HG02938 (cell line): ENCODE results near the gene ZNF30.
"Not testable (repeated sequence)": the region's sequence is repeated elsewhere in the genome, so short reads cannot be mapped to it uniquely, and the experiment has no call there.

Experiments
- ATAC-seq: cut with Tn5 transposase; IDR thresholded peaks from one replicate; pipeline ENCODE4 v1.9.1; 2021; ENCODE audit warnings: mild to moderate bottlenecking, moderate library complexity; ENCODE audit not compliant: unreplicated experiment

The ZNF30 gene

GRCh38 chr19:34985249-34986022 is 58.7 kb downstream of the ZNF30 start:
- ATAC-seq = no peak

- no peak for ATAC-seq
Measured at GRCh38 chr19:34988119-34988518, 61.4 kb downstream of the ZNF30 start.

GRCh38 chr19:34989298-34989697 is 62.6 kb downstream of the ZNF30 start:
- no peak for ATAC-seq

- no peak for ATAC-seq
Measured at GRCh38 chr19:34990578-34991192, 64.0 kb downstream of the ZNF30 start.

GRCh38 chr19:34991542-34992333 is 65.0 kb downstream of the ZNF30 start:
- no peak for ATAC-seq

GRCh38 chr19:34992582-34992981 is 65.9 kb downstream of the ZNF30 start:
- not testable (repeated sequence) for ATAC-seq

- no peak for ATAC-seq
Measured at GRCh38 chr19:34994286-34994642, 67.6 kb downstream of the ZNF30 start.
